G401 (cell line): ENCODE measurements around the gene ANKS6. TPM values are rescaled to one million over a fixed set of nuclear protein-coding genes. Genes with fewer than 3 reads are reported as not detected.
"Not testable (repeated sequence)": the region's sequence is repeated elsewhere in the genome, so short reads cannot be mapped to it uniquely, and the experiment has no call there.

ENCODE experiments used
- DNase-seq: peaks from one replicate; pipeline ENCODE4 v3.0.0-alpha.2; 2015; ENCODE audit warnings: low spot score
- in situ Hi-C: cut with HindIII; loops from 2 replicates; pipeline ENCODE4 v1.10.0; 2016; ENCODE audit warnings: low sequenced_read_pairs, mixed read lengths
- total RNA-seq: library from RNA; depleted of rRNA; stranded (reverse); fragments of >200 nt; shearing (Covaris generic); gene quantifications from 2 replicates; pipeline ENCODE4 v1.2.3, GENCODE V29; 2014; rRNA removed

The ANKS6 gene
- total RNA-seq, 1 experiment from 2014 or later = 55.6 TPM

GRCh38 chr9:98686961-98687855 lies 109.1 kb downstream of the ANKS6 start:
- DNase-seq = no peak
- in situ Hi-C loops = no loop called here

DNA sequence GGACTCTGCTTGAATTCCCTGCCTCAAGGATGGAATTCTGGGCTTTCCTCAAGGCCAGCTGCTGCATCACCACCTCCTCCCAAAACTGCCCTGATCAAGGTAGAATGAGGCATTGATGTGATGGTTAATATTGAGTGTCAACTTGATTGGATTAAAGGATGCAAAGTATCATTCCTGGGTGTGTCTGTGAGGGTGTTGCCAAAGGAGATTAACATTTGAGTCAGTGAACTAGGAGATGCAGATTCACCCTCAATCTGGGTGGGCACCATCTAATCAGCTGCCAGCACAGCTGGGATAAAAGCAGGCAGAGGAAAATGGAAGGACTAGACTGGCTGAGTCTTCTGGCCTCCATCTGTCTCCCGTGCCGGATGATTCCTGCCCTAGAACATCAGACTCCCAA lies 111.5 kb downstream of the ANKS6 start:
- in situ Hi-C loops, DNase-seq: not testable (repeated sequence)

Other genes starting within 250 kb of the ANKS6 start
- not detected in 2 replicates for gene GABBR2, start 87.6 kb downstream of the ANKS6 start, total RNA-seq
- gene GALNT12, start 11.1 kb upstream of the ANKS6 start, total RNA-seq = 5.6 and 9.5 TPM in 2 replicates
- not detected in 2 replicates for gene COL15A1, start 147.4 kb upstream of the ANKS6 start, total RNA-seq